Tibial nerve (tissue), 4 donors: ENCODE data around the gene SNRPD1. TPM values are rescaled to one million over a fixed set of nuclear protein-coding genes. Genes with fewer than 3 reads are reported as not detected.

Experiments used
- DNase-seq, 2 donors: peaks; one replicate each; pipeline ENCODE4 v3.0.0-alpha.2; 2019; ENCODE audit warnings: low spot score in 2 of 2
- H3K27ac ChIP-seq, 4 donors: fragments of 200-600 bp; sonication (generic) in 3 of 4; one replicate each; pipeline ENCODE4 v1.5.1; 2017 to 2019; ENCODE audit warnings: mild to moderate bottlenecking in 1 of 4
- H3K27me3 ChIP-seq, 2 donors: fragments of 200-600 bp; sonication (generic) in 1 of 2; one replicate each; pipeline versions ENCODE4 v1.5.1 to v1.6.0; 2017 to 2019
- H3K36me3 ChIP-seq, 3 donors: fragments of 200-600 bp; sonication (generic); one replicate each; pipeline ENCODE4 v1.5.1; 2018 to 2019
- H3K4me1 ChIP-seq, 4 donors: fragments of 200-600 bp; sonication (generic) in 3 of 4; one replicate each; pipeline ENCODE4 v1.5.1; 2017 to 2019
- H3K4me3 ChIP-seq, 4 donors: fragments of 200-600 bp; sonication (generic) in 3 of 4; one replicate each; pipeline ENCODE4 v1.5.1; 2017 to 2019; ENCODE audit warnings: mild to moderate bottlenecking in 1 of 4, moderate library complexity in 1 of 4
- H3K9me3 ChIP-seq, 4 donors: fragments of 200-600 bp; sonication (generic) in 3 of 4; one replicate each; pipeline ENCODE4 v1.5.1; 2017 to 2019
- CTCF ChIP-seq, 5 experiments: fragments of 200-600 bp in 3 of 5; fragments of 450-650 bp in 2 of 5; sonication (generic) in 3 of 5; IDR thresholded peaks; one replicate each; pipeline ENCODE4 v1.5.1; 2016 to 2019; ENCODE audit warnings: antibody characterized with exemption in 5 of 5, mild to moderate bottlenecking in 3 of 5, moderate library complexity in 2 of 5
- EP300 ChIP-seq, 2 donors: sonication (generic); formaldehyde crosslinking; IDR thresholded peaks; one replicate each; pipeline ENCODE4 v1.6.1; 2017; ENCODE audit warnings: antibody characterized with exemption in 2 of 2, mild to moderate bottlenecking in 1 of 2
- POLR2A ChIP-seq, 2 donors: fragments of 450-650 bp; IDR thresholded peaks; one replicate each; pipeline ENCODE4 v1.6.1; 2017; ENCODE audit warnings: antibody characterized with exemption in 2 of 2, mild to moderate bottlenecking in 2 of 2, moderate library complexity in 2 of 2
- WGBS, 2 donors: methylation state at CpG; one replicate each; pipeline ENCODE4 v1.1.5; 2018; 5-methylcytosine and 5-hydroxymethylcytosine counted together
- total RNA-seq, 4 donors: library from RNA; depleted of rRNA; stranded (reverse); fragments of >200 nt; gene quantifications; one replicate each; pipeline ENCODE4 v1.1.0, GENCODE V29; 2016

SNRPD1 gene
- total RNA-seq, 4 donors from 2014 or later: 4.3 to 12.6 (median 5.2) TPM

DNA sequence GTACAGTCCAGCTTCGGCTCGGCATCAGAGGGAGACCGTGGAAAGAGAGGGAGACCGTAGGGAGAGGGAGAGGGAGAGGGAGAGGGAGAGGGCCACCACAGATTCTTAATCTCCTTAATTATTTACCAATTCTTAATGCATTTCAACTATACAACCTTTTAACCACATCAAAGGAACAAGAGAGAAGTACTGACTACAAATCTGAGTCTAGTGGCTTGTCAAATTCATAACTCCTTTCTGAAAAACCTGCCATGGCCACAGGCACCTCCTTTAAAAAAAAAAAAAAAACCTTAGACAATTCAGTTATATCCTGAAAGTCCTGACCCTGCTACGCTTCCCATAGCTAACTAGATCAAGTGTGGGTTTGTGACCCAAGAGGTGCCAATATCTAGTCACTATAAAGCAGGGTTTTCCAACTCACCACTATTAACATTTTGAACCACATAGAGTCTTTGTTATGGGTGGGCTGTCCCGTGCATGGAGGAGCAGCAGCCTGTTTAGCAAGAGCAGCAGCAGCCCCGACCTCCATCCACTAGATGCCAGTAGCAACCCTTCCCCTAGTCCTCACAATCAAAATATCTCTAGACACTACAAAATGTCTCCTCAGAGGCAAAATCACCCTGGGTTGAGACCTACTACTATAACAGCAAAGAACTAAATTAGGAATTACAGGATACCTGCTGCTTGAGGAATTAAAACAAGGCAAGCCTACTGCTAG is 18.4 kb upstream of the SNRPD1 start:
- WGBS, 2 donors: 91 to 95% methylated on average over 4 to 6 of the region's 7 CpGs
- DNase-seq: no peak

DNA sequence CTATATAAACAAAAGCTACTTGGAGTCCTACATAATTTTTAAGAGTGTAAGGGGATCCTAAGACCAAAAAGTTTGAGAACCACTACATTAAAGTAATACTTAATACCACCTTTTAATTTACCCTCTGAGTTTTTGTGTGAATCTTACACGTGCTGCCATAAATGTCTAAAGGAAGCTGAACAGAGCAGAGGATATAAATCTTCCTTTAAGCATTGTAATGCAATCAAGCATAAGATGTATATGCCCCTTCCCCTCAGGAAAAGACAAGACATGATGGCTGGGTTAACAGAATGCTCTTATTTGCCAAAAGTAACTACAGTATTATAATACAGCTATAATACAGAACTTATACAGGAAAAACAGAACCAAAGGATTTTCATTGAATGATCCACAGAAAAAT is 14.5 kb upstream of the SNRPD1 start:
- Histone ChIP-seq H3K27me3 (no peaks in the 10 kb centered on the region), H3K4me1 (peaks cover 0 to 29% (median 9%) of the 10 kb centered on the region in 4 donors), H3K9me3 (no peaks in the 10 kb centered on the region), H3K27ac (no peak overlapping the region), H3K4me3 (no peak overlapping the region), H3K36me3 (no peaks in the 10 kb centered on the region)
- TF ChIP-seq CTCF (IDR thresholded peaks at IDR 0.05) (no peak), POLR2A (IDR thresholded peaks at IDR 0.05) (no peak), EP300 (IDR thresholded peaks at IDR 0.05) (no peak)
- 42 to 54% methylated on average over 1 of the region's 1 CpG for WGBS, 2 donors
- DNase-seq: no peak

More for the DNA sequence above, 18.4 kb upstream of the SNRPD1 start:
- Histone ChIP-seq H3K9me3 (no peaks in the 10 kb centered on the region), H3K4me1 (peaks cover 0 to 15% (median 2%) of the 10 kb centered on the region in 4 donors), H3K27ac (no peak overlapping the region), H3K36me3 (peaks cover 0 to 4% (median 0%) of the 10 kb centered on the region in 3 donors), H3K27me3 (no peaks in the 10 kb centered on the region), H3K4me3 (no peak overlapping the region)
- TF ChIP-seq POLR2A (IDR thresholded peaks at IDR 0.05) (no peak), EP300 (IDR thresholded peaks at IDR 0.05) (no peak), CTCF (IDR thresholded peaks at IDR 0.05) (no peak)

- H3K4me3 ChIP-seq: peak overlapping the region; percentile 63 to 99 (median 84)
- H3K9me3 ChIP-seq: no peaks in the 10 kb centered on the region
- TF ChIP-seq EP300 (IDR thresholded peaks at IDR 0.05) (no peak), CTCF (IDR thresholded peaks at IDR 0.05) (no peak), POLR2A (IDR thresholded peaks at IDR 0.05) (no peak)
- no peaks in the 10 kb centered on the region for H3K27me3 ChIP-seq
- no peaks in the 10 kb centered on the region for H3K36me3 ChIP-seq
- peaks cover 0 to 26% (median 9%) of the 10 kb centered on the region in 4 donors for H3K4me1 ChIP-seq
- no peak for DNase-seq
- H3K27ac ChIP-seq: peak overlapping the region; percentile 78 to 99 (median 98)
- WGBS, 2 donors: 63 to 71% methylated on average over 18 of the region's 18 CpGs
These were observed 13.2 kb upstream of the SNRPD1 start for GRCh38 chr18:21598726-21599584.

DNA sequence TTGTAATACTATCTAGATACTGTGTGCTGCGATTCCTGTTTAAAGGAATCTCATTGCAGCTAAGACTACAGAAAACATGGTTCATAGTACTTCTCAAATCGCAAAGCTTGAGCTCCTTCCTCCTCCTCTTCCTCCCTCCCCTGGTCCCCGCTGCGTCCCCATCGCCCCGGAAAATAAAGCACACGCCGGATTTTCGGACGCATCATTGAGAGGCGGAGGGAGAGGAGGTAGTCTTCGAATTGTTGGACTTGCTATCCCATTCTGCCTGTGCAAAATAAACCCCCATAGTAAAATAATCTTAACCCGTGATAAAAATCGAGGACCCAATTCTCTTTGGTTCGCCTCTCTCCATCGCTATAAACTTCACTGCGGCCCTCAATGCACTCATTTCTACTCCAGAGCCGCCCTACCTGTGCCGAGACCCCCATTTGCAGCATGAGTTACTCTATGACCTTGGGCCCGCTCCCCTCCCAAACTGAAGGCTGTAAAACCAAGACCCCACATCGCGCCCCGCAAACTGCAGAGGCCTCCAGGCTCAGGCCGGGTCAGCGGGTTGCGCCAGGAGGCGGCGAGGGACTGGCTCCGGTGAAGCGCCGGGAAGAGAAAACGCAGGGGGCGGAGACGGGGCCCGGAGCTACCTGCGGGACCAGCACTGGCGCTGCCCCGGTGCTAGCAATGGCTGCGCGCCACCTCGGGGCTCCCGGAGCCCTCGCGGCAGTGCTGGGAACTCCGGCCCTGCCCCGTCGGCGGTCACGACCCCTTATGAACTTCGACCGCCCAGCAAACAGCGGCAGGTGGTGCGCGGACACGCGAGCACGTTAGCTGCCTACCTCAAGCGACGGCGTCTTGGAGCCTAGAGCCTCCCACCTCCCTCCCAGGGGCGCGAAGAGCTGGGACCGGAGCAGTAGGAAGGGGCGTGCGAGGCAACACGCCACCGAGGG is 12.3 kb upstream of the SNRPD1 start:
- H3K36me3 ChIP-seq: no peaks in the 10 kb centered on the region
- 1% methylated on average over 37 to 57 of the region's 67 CpGs for WGBS, 2 donors

More for the DNA sequence above, 12.3 kb upstream of the SNRPD1 start:
- Histone ChIP-seq H3K4me1 (peaks cover 0 to 26% (median 9%) of the 10 kb centered on the region in 4 donors), H3K9me3 (no peaks in the 10 kb centered on the region), H3K27me3 (no peaks in the 10 kb centered on the region), H3K27ac (peak overlapping the region; percentile 78 to 99 (median 98)), H3K4me3 (peak overlapping the region; percentile 63 to 99 (median 84))
- TF ChIP-seq EP300 (IDR thresholded peaks at IDR 0.05): no peak
- no peak for DNase-seq
